Tibial nerve (tissue), 4 donors: ENCODE results near the gene CTAGE1. TPM values are rescaled to one million over a fixed set of nuclear protein-coding genes. Genes with fewer than 3 reads are reported as not detected.

Source experiments
- DNase-seq, 2 donors: peaks; one replicate each; pipeline ENCODE4 v3.0.0-alpha.2; 2019; ENCODE audit warnings: low spot score in 2 of 2
- H3K27ac ChIP-seq, 4 donors: fragments of 200-600 bp; sonication (generic) in 3 of 4; one replicate each; pipeline ENCODE4 v1.5.1; 2017 to 2019; ENCODE audit warnings: mild to moderate bottlenecking in 1 of 4
- H3K27me3 ChIP-seq, 2 donors: fragments of 200-600 bp; sonication (generic) in 1 of 2; one replicate each; pipeline versions ENCODE4 v1.5.1 to v1.6.0; 2017 to 2019
- H3K36me3 ChIP-seq, 3 donors: fragments of 200-600 bp; sonication (generic); one replicate each; pipeline ENCODE4 v1.5.1; 2018 to 2019
- H3K4me1 ChIP-seq, 4 donors: fragments of 200-600 bp; sonication (generic) in 3 of 4; one replicate each; pipeline ENCODE4 v1.5.1; 2017 to 2019
- H3K4me3 ChIP-seq, 4 donors: fragments of 200-600 bp; sonication (generic) in 3 of 4; one replicate each; pipeline ENCODE4 v1.5.1; 2017 to 2019; ENCODE audit warnings: mild to moderate bottlenecking in 1 of 4, moderate library complexity in 1 of 4
- H3K9me3 ChIP-seq, 4 donors: fragments of 200-600 bp; sonication (generic) in 3 of 4; one replicate each; pipeline ENCODE4 v1.5.1; 2017 to 2019
- EP300 ChIP-seq, 2 donors: sonication (generic); formaldehyde crosslinking; IDR thresholded peaks; one replicate each; pipeline ENCODE4 v1.6.1; 2017; ENCODE audit warnings: antibody characterized with exemption in 2 of 2, mild to moderate bottlenecking in 1 of 2
- POLR2A ChIP-seq, 2 donors: fragments of 450-650 bp; IDR thresholded peaks; one replicate each; pipeline ENCODE4 v1.6.1; 2017; ENCODE audit warnings: antibody characterized with exemption in 2 of 2, mild to moderate bottlenecking in 2 of 2, moderate library complexity in 2 of 2
- WGBS, 2 donors: methylation state at CpG; one replicate each; pipeline ENCODE4 v1.1.5; 2018; 5-methylcytosine and 5-hydroxymethylcytosine counted together
- total RNA-seq, 4 donors: library from RNA; depleted of rRNA; stranded (reverse); fragments of >200 nt; gene quantifications; one replicate each; pipeline ENCODE4 v1.1.0, GENCODE V29; 2016
- TF ChIP-seq, protein P1 (sequence below), 5 experiments: fragments of 200-600 bp in 3 of 5; fragments of 450-650 bp in 2 of 5; sonication (generic) in 3 of 5; IDR thresholded peaks; one replicate each; pipeline ENCODE4 v1.5.1; 2016 to 2019; ENCODE audit warnings: antibody characterized with exemption in 5 of 5, mild to moderate bottlenecking in 3 of 5, moderate library complexity in 2 of 5

CTAGE1 gene
- total RNA-seq, 4 donors from 2014 or later, result not detected

DNA sequence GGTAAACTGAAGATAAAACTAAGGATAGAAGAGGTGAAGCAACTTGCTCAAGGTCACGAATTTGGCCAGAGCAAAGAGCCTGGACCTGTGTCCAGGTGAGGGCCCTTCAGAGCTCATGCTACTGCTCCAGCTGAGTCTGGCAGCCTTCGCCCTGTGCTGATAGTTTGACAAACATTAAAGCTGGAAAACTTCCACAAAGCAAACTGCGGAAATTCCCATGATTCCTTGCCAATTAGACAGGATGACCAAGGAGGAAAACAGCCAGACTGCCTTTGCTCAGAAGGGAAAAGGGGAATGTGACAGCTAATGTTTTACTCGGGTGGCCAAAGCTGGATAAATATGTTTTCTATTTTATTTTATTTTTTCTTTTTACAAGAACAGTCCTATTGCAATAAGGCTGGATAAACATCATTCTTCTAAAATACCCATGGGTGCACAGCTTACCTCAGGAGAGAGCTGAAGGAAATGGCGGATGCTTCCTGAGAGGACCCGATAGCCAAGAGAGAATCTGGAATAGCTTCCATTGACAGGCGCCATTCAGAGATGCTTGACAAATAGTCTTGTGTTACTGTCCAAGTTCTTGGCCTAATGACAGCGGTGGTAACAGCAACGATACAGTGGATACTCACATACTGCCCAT, 5.3 kb upstream of the CTAGE1 start:
- TF ChIP-seq, protein P1, sequence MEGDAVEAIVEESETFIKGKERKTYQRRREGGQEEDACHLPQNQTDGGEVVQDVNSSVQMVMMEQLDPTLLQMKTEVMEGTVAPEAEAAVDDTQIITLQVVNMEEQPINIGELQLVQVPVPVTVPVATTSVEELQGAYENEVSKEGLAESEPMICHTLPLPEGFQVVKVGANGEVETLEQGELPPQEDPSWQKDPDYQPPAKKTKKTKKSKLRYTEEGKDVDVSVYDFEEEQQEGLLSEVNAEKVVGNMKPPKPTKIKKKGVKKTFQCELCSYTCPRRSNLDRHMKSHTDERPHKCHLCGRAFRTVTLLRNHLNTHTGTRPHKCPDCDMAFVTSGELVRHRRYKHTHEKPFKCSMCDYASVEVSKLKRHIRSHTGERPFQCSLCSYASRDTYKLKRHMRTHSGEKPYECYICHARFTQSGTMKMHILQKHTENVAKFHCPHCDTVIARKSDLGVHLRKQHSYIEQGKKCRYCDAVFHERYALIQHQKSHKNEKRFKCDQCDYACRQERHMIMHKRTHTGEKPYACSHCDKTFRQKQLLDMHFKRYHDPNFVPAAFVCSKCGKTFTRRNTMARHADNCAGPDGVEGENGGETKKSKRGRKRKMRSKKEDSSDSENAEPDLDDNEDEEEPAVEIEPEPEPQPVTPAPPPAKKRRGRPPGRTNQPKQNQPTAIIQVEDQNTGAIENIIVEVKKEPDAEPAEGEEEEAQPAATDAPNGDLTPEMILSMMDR (IDR thresholded peaks at IDR 0.05), result no peak
- no peak for TF ChIP-seq EP300 (IDR thresholded peaks at IDR 0.05)
- no peak overlapping the region for H3K27ac ChIP-seq
- H3K9me3 ChIP-seq, result no peaks in the 10 kb centered on the region
- no peak overlapping the region for H3K4me3 ChIP-seq
- no peaks in the 10 kb centered on the region for H3K36me3 ChIP-seq
- no peaks in the 10 kb centered on the region for H3K27me3 ChIP-seq
- WGBS, 2 donors, result 53 to 59% methylated on average over 9 of the region's 9 CpGs
- no peak for DNase-seq
- H3K4me1 ChIP-seq, result peaks cover 0 to 6% (median 0%) of the 10 kb centered on the region in 4 donors

DNA sequence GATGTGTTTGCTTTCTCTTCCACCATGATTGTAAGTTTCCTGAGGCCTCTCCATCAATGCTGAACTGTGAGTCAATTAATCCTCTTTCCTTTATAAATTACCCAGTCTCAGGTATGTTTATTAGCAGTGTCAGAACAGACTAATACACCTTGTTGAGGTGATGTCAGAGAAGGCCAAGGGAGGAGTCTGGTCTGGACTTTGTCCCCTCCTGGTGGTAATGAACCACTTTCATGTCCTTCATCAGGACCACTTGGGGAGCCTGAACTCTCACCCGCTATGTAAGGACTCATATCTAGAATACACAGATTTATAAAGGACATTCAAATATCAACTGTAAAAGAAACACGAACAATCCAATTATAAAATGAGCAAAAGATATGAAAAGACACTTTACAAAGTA, 2.9 kb upstream of the CTAGE1 start:
- DNase-seq, result no peak
- Histone ChIP-seq H3K27ac (no peak overlapping the region), H3K27me3 (no peaks in the 10 kb centered on the region), H3K36me3 (no peaks in the 10 kb centered on the region), H3K4me1 (peaks cover 0 to 6% (median 0%) of the 10 kb centered on the region in 4 donors), H3K4me3 (no peak overlapping the region), H3K9me3 (no peaks in the 10 kb centered on the region)
- 93 to 98% methylated on average over 2 of the region's 2 CpGs for WGBS, 2 donors
- TF ChIP-seq, protein P1 (IDR thresholded peaks at IDR 0.05), result no peak
- TF ChIP-seq EP300 (IDR thresholded peaks at IDR 0.05), result no peak
- TF ChIP-seq POLR2A (IDR thresholded peaks at IDR 0.05), result no peak

DNA sequence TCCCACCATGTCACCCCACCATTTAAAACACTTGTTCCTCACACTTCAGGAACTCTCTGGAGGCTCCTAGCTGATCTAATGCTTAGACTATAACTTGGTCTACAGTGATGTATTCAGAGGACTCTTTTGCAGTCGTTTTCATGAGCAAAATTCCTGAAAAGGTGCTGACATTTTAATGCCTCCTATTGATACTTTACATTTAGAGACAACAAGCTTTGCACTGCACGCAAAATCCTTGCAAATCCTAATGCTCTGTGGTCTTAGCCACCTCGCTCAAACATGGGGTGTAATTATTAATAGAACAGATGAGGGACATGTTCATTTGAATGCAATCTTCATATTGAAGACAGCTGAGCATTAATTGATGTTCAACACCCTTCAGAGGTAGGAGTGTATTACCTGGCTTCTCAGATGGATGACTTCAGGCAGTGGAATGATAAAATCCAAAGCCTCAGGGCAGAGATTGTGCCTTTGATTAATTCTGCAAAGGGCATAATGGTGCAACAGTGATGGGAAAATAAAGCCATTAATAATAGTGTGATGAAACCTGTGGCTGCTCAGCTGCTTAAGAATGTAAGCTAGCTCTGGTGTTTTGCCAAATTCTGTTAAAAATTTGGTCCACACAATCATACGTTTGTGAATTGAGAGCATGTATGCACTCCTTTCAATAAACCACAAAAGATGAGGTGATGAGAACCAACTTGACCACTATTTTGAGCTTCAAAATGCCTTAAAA, 5.4 kb downstream of the CTAGE1 start:
- Histone ChIP-seq H3K36me3 (no peaks in the 10 kb centered on the region), H3K27ac (no peak overlapping the region), H3K9me3 (no peaks in the 10 kb centered on the region), H3K4me3 (no peak overlapping the region), H3K27me3 (no peaks in the 10 kb centered on the region), H3K4me1 (no peaks in the 10 kb centered on the region)
- TF ChIP-seq POLR2A (IDR thresholded peaks at IDR 0.05) (no peak), EP300 (IDR thresholded peaks at IDR 0.05) (no peak)
- TF ChIP-seq, protein P1 (IDR thresholded peaks at IDR 0.05), result no peak
- 59 to 63% methylated on average over 4 of the region's 4 CpGs for WGBS, 2 donors
- no peak for DNase-seq

DNA sequence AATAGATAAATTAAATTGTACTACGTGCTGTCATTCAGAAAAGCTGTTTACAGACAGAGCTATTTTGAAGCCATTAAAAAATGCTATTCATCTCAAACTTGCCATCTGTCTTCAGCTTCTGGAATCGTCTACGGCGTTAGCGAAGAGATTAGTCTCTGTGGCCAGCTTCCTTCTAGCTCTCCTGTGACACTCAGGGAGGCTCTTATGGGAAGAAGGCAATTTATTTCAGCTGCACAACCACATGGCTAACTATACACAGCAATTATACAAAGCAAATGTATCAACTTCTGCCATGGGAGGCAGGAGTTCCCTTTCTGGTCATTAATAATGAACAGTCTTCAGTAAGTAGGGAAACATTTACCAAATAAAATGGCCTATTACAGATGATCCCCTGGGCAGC, 6.3 kb downstream of the CTAGE1 start:
- DNase-seq, result no peak
- no peaks in the 10 kb centered on the region for H3K27me3 ChIP-seq
- H3K36me3 ChIP-seq, result no peaks in the 10 kb centered on the region
- WGBS, 2 donors, result 61 to 63% methylated on average over 5 of the region's 5 CpGs
- H3K4me1 ChIP-seq, result no peaks in the 10 kb centered on the region
- TF ChIP-seq POLR2A (IDR thresholded peaks at IDR 0.05) (no peak), EP300 (IDR thresholded peaks at IDR 0.05) (no peak)
- TF ChIP-seq, protein P1 (IDR thresholded peaks at IDR 0.05), result no peak
- no peak overlapping the region for H3K27ac ChIP-seq
- peaks cover 0 to under 1% (median 0%) of the 10 kb centered on the region in 4 donors for H3K9me3 ChIP-seq
- no peak overlapping the region for H3K4me3 ChIP-seq

DNA sequence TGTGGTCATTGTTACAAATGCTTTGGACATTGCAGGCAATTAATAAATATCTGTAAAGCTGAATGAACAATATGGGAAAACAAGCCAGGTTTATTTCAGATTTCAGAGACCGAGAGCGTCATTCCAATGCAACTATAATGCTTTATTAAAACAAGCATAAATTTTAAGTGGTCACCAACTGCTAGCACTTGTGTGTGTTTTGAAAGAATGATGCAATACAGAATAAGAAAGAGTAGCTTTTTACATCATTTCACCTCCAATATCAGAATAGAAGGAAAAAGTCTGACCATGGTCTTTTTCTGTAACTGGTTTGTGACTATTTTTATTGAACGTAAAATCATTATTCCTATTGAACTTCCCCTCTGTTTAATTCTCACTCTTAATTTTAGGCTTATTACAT, 7.6 kb downstream of the CTAGE1 start:
- Histone ChIP-seq H3K4me1 (no peaks in the 10 kb centered on the region), H3K27me3 (no peaks in the 10 kb centered on the region), H3K36me3 (no peaks in the 10 kb centered on the region), H3K27ac (no peak overlapping the region), H3K9me3 (peaks cover 0 to 13% (median 0%) of the 10 kb centered on the region in 4 donors), H3K4me3 (no peak overlapping the region)
- WGBS, 2 donors, result 69 to 89% methylated on average over 3 of the region's 3 CpGs
- TF ChIP-seq POLR2A (IDR thresholded peaks at IDR 0.05) (no peak), EP300 (IDR thresholded peaks at IDR 0.05) (no peak)
- TF ChIP-seq, protein P1 (IDR thresholded peaks at IDR 0.05), result no peak
- DNase-seq, result no peak
